SK-N-SH (cell line): ENCODE measurements around the gene EPHA5. TPM values are rescaled to one million over a fixed set of nuclear protein-coding genes. Genes with fewer than 3 reads are reported as not detected.

Experiments used
- CTCF ChIA-PET: fragments of 300-600, 350-600 bp; formaldehyde crosslinking; extraction: SDS; loops from one replicate; lab custom pipeline; 2021; lab: Yijun Ruan, JAX
- POLR2A ChIA-PET: fragments of 350-600 bp; sonication (Branson Sonifier 250); formaldehyde crosslinking; extraction: SDS; loops from one replicate; lab custom pipeline; 2020; ENCODE audit warnings: antibody characterized with exemption, inconsistent platforms; lab: Yijun Ruan, JAX
- DNase-seq: peaks from one replicate; pipeline ENCODE4 v3.0.0; 2012
- H2AFZ ChIP-seq: fragments of 200-600 bp; sonication (generic); 2 replicates; pipeline ENCODE4 v1.8.1; 2016; ENCODE audit warnings: antibody characterized with exemption, mild to moderate bottlenecking, low read depth
- H3F3A ChIP-seq: fragments of 200-600 bp; sonication (generic); replicated peaks from 2 replicates; pipeline ENCODE3; 2016; ENCODE audit warnings: antibody characterized with exemption, mild to moderate bottlenecking; ENCODE audit not compliant: insufficient read depth
- H3K27ac ChIP-seq, 2 experiments: fragments of 200-500 bp in 1 of 2; fragments of 200-600 bp in 1 of 2; sonication (Bioruptor generic) in 1 of 2; sonication (generic), shearing (Covaris generic) in 1 of 2; 2 replicates each; pipeline versions ENCODE4 v1.5.1 to v1.6.1; 2014 to 2016; ENCODE audit warnings: low read depth in 2 of 2, inconsistent platforms in 1 of 2, low read length in 1 of 2, mild to moderate bottlenecking in 1 of 2, mixed read lengths in 1 of 2
- H3K27me3 ChIP-seq: fragments of 200-600 bp; sonication (generic), shearing (Covaris generic); 2 replicates; pipeline ENCODE4 v1.6.1; 2016; ENCODE audit warnings: mixed run types; ENCODE audit not compliant: insufficient read depth
- H3K36me3 ChIP-seq, 2 experiments: fragments of 200-500 bp in 1 of 2; fragments of 200-600 bp in 1 of 2; sonication (Bioruptor generic) in 1 of 2; sonication (generic) in 1 of 2; replicated peaks in 1 of 2; 2 replicates each; pipeline versions ENCODE3 to v1.5.1; 2014 to 2016; ENCODE audit warnings: low read length in 1 of 2, mild to moderate bottlenecking in 1 of 2; ENCODE audit not compliant: insufficient read depth in 2 of 2, control insufficient read depth in 1 of 2
- H3K4me1 ChIP-seq, 2 experiments: fragments of 200-500 bp in 1 of 2; fragments of 200-600 bp in 1 of 2; sonication (Bioruptor generic) in 1 of 2; sonication (generic), shearing (Covaris generic) in 1 of 2; 2 replicates each; pipeline versions ENCODE4 v1.5.1 to v1.6.1; 2014 to 2016; ENCODE audit warnings: low read depth in 1 of 2, low read length in 1 of 2, mixed run types in 1 of 2; ENCODE audit not compliant: insufficient read depth in 2 of 2, control insufficient read depth in 1 of 2
- H3K4me2 ChIP-seq: fragments of 200-600 bp; sonication (generic), shearing (Covaris generic); 2 replicates; pipeline ENCODE4 v1.6.1; 2017; ENCODE audit warnings: mixed run types
- H3K4me3 ChIP-seq, 2 experiments: fragments of 200-500 bp in 1 of 2; fragments of 200-600 bp in 1 of 2; sonication (Bioruptor generic) in 1 of 2; sonication (generic), shearing (Covaris generic) in 1 of 2; 2 replicates each; pipeline versions ENCODE4 v1.5.1 to v1.8.1; 2014 to 2016; ENCODE audit warnings: low read depth in 2 of 2, inconsistent platforms in 1 of 2, low read length in 1 of 2, mild to moderate bottlenecking in 1 of 2, mixed read lengths in 1 of 2, moderate library complexity in 1 of 2
- H3K79me2 ChIP-seq: fragments of 200-600 bp; sonication (generic); 2 replicates; pipeline ENCODE4 v1.8.1; 2017; ENCODE audit warnings: mild to moderate bottlenecking; ENCODE audit not compliant: insufficient read depth
- H3K9ac ChIP-seq: fragments of 200-600 bp; sonication (generic); 2 replicates; pipeline ENCODE4 v1.6.1; 2017; ENCODE audit warnings: mixed run types
- H3K9me2 ChIP-seq: fragments of 200-600 bp; sonication (generic); 2 replicates; pipeline ENCODE4 v1.6.1; 2017; ENCODE audit warnings: mixed run types
- H3K9me3 ChIP-seq: fragments of 200-600 bp; sonication (generic); 2 replicates; pipeline ENCODE4 v1.6.1; 2017; ENCODE audit warnings: mixed run types, mild to moderate bottlenecking, moderate library complexity
- H4K20me1 ChIP-seq: fragments of 200-600 bp; sonication (generic); 2 replicates; pipeline ENCODE4 v1.6.1; 2017; ENCODE audit warnings: mild to moderate bottlenecking, mixed run types; ENCODE audit not compliant: insufficient read depth
- ELF1 ChIP-seq: IDR thresholded peaks from 2 replicates; pipeline ENCODE4 v1.4.0; 2012
- EP300 ChIP-seq, 2 experiments: IDR thresholded peaks; 2 replicates each; pipeline versions ENCODE4 v1.4.0 to v1.6.1; 2012; ENCODE audit warnings: borderline replicate concordance in 1 of 2, low read depth in 1 of 2, low read length in 1 of 2
- FOSL2 ChIP-seq: IDR thresholded peaks from 2 replicates; pipeline ENCODE4 v1.4.0; 2012; ENCODE audit warnings: low read depth, mild to moderate bottlenecking, moderate library complexity, borderline replicate concordance
- FOXJ3 ChIP-seq: sonication (generic); formaldehyde crosslinking; IDR thresholded peaks from 2 replicates; pipeline ENCODE4 v1.5.1; 2020; ENCODE audit warnings: mild to moderate bottlenecking, missing genetic modification reagents
- FOXM1 ChIP-seq: IDR thresholded peaks from 2 replicates; pipeline ENCODE4 v1.4.0; 2012; ENCODE audit warnings: low read depth, mild to moderate bottlenecking
- JUND ChIP-seq: IDR thresholded peaks from 2 replicates; pipeline ENCODE4 v1.4.0; 2012
- MAX ChIP-seq: IDR thresholded peaks from 2 replicates; pipeline ENCODE4 v1.4.0; 2012; ENCODE audit warnings: low read depth
- MEF2A ChIP-seq: IDR thresholded peaks from 2 replicates; pipeline ENCODE4 v1.4.0; 2012; ENCODE audit warnings: low read depth, borderline replicate concordance
- NRF1 ChIP-seq: IDR thresholded peaks from 2 replicates; pipeline ENCODE4 v1.6.1; 2012; ENCODE audit warnings: low read depth, mild to moderate bottlenecking, low read length
- RAD21 ChIP-seq: IDR thresholded peaks from 2 replicates; pipeline ENCODE4 v1.6.1; 2012; ENCODE audit warnings: mild to moderate bottlenecking, low read length
- RXRA ChIP-seq: IDR thresholded peaks from 2 replicates; pipeline ENCODE4 v1.4.0; 2012; ENCODE audit warnings: low read depth, mild to moderate bottlenecking, borderline replicate concordance
- SMC3 ChIP-seq: IDR thresholded peaks from 2 replicates; pipeline ENCODE4 v1.6.1; 2012; ENCODE audit warnings: low read depth, low read length, improper control_type of control experiment
- TAF1 ChIP-seq: IDR thresholded peaks from 2 replicates; pipeline ENCODE4 v1.6.1; 2012; ENCODE audit warnings: low read depth, mild to moderate bottlenecking, low read length, moderate library complexity, borderline replicate concordance
- TEAD4 ChIP-seq: IDR thresholded peaks from 2 replicates; pipeline ENCODE4 v1.4.0; 2012; ENCODE audit warnings: mild to moderate bottlenecking, borderline replicate concordance; ENCODE audit not compliant: insufficient read depth
- USF1 ChIP-seq: IDR thresholded peaks from 2 replicates; pipeline ENCODE4 v1.4.0; 2012; ENCODE audit warnings: low read depth, borderline replicate concordance
- WGBS: methylation state at CpG from one replicate; pipeline ENCODE4 v1.1.6; 2017; ENCODE audit warnings: low lambda C conversion rate; 5-methylcytosine and 5-hydroxymethylcytosine counted together
- polyA plus RNA-seq, 3 experiments: library from polyadenylated mRNA; depleted of rRNA; stranded (reverse); fragments of >200 nt; gene quantifications; 2 replicates each; pipeline ENCODE4 v1.2.3, GENCODE V29; 2012

Gene EPHA5
- polyA plus RNA-seq, 1 of the 3 experiments (the other 2 are of a cell fraction), result not detected

DNA sequence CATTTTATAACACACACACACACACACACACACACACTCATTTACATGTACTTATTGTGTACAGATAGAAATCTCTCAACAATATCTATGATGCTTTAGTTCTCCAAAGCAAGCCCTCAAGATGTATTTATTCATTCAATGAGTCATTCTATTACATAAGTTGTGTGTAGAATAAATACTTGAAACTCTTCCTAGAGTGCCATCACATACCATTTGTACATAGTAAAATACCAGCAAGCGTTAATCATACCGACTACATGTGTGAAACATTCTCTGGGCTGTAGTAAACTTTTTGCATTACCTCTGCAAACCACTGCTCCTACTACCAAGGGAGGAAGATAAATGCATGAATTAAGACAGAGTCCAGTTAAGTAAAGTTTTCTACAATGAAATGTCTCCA is 70.9 kb downstream of the EPHA5 start:
- Histone ChIP-seq H3K9me2 (no peaks in the 10 kb centered on the region), H3K79me2 (no peaks in the 10 kb centered on the region), H3K27me3 (peaks cover 5% of the 10 kb centered on the region; the same call in 1 of the 2 replicates), H3K27ac (no peak overlapping the region), H3K4me1 (no peaks in the 10 kb centered on the region), H3F3A (no peaks in the 10 kb centered on the region), H3K9me3 (no peaks in the 10 kb centered on the region), H3K4me3 (no peak overlapping the region), H3K9ac (no peak overlapping the region), H4K20me1 (no peaks in the 10 kb centered on the region), H2AFZ (no peak overlapping the region), H3K36me3 (no peaks in the 10 kb centered on the region), H3K4me2 (no peak overlapping the region)
- DNase-seq, result no peak
- WGBS, result 15% methylated on average over 2 of the region's 2 CpGs
- CTCF ChIA-PET, result no interaction called here
- TF ChIP-seq SMC3 (no peak), EP300 (IDR thresholded peaks at IDR 0.05; ENCODE audit: borderline replicate concordance in 1 of 2, low read depth in 1 of 2, low read length in 1 of 2) (no peak), MAX (no peak), FOXJ3 (CRISPR knock-in tag) (no peak), USF1 (no peak), RXRA (no peak), JUND (no peak), TEAD4 (no peak), FOSL2 (no peak), ELF1 (no peak), FOXM1 (no peak)
- POLR2A ChIA-PET, result no interaction called here

DNA sequence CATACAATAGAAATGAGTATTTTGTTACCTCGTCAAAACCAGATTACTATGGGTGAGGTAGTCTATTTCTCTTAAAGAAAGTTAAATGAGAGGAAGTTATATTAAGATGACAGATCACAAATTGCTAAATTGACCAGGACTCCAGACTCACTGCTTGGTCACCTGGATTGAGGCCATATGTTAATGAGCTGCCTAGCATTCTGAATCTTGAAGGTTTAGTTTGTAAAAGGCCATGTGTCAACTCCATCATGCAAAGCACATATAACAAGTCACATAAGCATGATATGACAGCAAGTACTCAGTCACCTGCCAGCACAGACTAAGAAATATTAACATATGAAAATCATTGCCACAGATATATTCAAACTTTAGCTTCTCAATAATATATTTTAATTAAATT is 72.6 kb downstream of the EPHA5 start:
- TF ChIP-seq MEF2A, result no peak
- no peak for TF ChIP-seq RAD21
- Histone ChIP-seq H3K9me3 (no peaks in the 10 kb centered on the region), H2AFZ (no peak overlapping the region), H3K27ac (no peak overlapping the region), H3K9ac (no peak overlapping the region), H3K4me3 (no peak overlapping the region), H3K4me1 (no peaks in the 10 kb centered on the region), H3K36me3 (no peaks in the 10 kb centered on the region), H3K4me2 (no peak overlapping the region), H3K27me3 (peaks cover 5% of the 10 kb centered on the region; the same call in 1 of the 2 replicates), H3F3A (no peaks in the 10 kb centered on the region), H3K9me2 (no peaks in the 10 kb centered on the region), H4K20me1 (no peaks in the 10 kb centered on the region), H3K79me2 (no peaks in the 10 kb centered on the region)
- ChIA-PET CTCF (no interaction called here), POLR2A (no interaction called here)
- no peak for DNase-seq
- WGBS, result 15% methylated on average over 1 of the region's 1 CpG

- no peaks in the 10 kb centered on the region for H3F3A ChIP-seq
- no peak overlapping the region for H2AFZ ChIP-seq
- POLR2A ChIA-PET, result no interaction called here
- H3K4me3 ChIP-seq, result no peak overlapping the region
- H4K20me1 ChIP-seq, result no peaks in the 10 kb centered on the region
- no peaks in the 10 kb centered on the region for H3K79me2 ChIP-seq
- H3K36me3 ChIP-seq, result no peaks in the 10 kb centered on the region
- TF ChIP-seq USF1, result no peak
- TF ChIP-seq JUND, result no peak
- TF ChIP-seq TAF1, result no peak
- no peak for TF ChIP-seq NRF1
- TF ChIP-seq FOXJ3 (CRISPR knock-in tag), result no peak
- TF ChIP-seq, all 33 proteins: peak for 0
- Histone ChIP-seq H3K27ac (no peak overlapping the region), H3K9ac (no peak overlapping the region), H3K9me2 (no peaks in the 10 kb centered on the region), H3K9me3 (no peaks in the 10 kb centered on the region), H3K4me2 (no peak overlapping the region), H3K4me1 (no peaks in the 10 kb centered on the region; a peak in 1 of 4 replicates), H3K27me3 (0 out of 2 replicates have a peak, but pooled peaks cover 6% of the 10 kb centered on the region)
- DNase-seq, result no peak
- CTCF ChIA-PET, result no interaction called here
- 3% methylated on average over 3 of the region's 3 CpGs for WGBS
Measured at GRCh38 chr4:65592089-65592488, 78.2 kb downstream of the EPHA5 start.
